T1000 (cell line): ENCODE results near the gene ATCAY.
"Not testable (repeated sequence)": the region's sequence is repeated elsewhere in the genome, so short reads cannot be mapped to it uniquely, and the experiment has no call there.

ENCODE experiments used
- DNase-seq: peaks from one replicate; lab custom pipeline; 2025; ENCODE audit warnings: mixed read lengths; lab: John Stamatoyannopoulos, UW

Gene ATCAY

GRCh38 chr19:3902317-3902973 lies 22.0 kb downstream of the ATCAY start:
- DNase-seq = no peak

GRCh38 chr19:3904233-3904632 lies 23.7 kb downstream of the ATCAY start:
- no peak for DNase-seq

DNA sequence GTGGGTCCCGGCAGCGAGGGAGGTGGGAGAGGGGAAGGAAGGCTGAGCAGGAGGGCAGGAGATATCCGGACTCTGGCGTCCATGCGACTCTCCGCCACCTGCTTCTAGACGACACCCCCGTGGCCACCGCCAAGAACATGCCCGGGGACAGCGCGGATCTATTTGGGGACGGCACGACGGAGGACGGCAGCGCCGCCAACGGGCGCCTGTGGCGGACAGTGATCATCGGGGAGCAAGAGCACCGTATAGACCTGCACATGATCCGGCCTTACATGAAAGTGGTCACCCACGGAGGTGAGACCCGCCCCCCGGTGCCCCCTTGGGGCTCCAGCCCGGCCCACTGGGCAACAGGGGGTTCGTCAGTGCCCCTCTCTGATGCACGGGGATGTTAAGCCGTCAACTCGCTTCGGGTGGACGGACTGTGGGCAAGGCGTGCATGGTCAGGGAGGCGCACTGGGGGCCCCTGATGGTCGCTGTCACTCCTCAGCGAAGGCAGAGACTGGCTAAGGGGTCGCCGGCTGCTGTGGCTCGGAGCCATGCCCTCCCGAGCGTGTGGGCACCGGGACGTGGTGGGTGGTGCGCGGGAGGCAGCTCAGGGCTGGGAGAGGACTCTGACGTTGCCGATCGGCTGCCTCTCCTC lies 27.3 kb downstream of the ATCAY start:
- DNase-seq = no peak

GRCh38 chr19:3908266-3909054 lies 28.0 kb downstream of the ATCAY start:
- DNase-seq = no peak

- DNase-seq = no peak
These were observed 29.6 kb downstream of the ATCAY start for GRCh38 chr19:3910105-3910504.

GRCh38 chr19:3914199-3914598 lies 33.7 kb downstream of the ATCAY start:
- DNase-seq = no peak

DNA sequence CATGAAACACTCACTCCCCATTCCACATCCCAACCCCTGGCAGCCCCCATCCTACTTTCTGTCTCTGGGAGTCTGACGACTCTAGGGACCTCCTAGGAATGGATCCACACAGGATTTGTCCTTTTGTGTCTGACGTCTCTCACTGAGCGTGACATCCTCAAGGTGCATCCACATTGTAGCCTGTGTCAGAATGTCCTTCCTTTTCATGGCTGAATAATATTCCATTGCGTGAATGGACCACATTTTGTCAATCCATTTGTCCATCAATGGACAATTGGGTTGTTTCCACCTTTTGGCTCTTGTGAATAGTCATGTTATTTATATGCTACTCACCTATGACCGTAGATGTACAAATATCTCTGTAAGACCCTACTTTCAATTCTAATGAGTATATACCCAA lies 35.5 kb downstream of the ATCAY start:
- DNase-seq = no peak

DNA sequence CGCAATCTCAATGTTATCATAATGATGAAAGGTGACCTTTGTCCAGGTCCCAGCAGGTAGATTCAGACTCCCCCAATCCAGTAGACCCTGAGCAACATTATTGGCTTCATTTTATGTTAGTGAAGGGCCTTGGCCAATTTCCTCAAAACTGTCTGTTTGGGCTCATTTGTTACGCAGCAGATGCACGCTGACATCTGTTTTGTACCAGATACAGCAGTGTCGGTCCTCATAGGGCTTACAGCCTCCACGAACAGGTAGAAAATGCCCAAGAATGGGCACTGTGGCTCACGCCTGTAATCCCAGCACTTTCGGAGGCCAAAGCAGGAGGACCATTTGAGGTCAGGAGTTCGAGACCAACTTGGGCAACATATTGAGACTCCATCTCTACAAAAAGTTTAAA lies 39.3 kb downstream of the ATCAY start:
- DNase-seq = no peak

DNA sequence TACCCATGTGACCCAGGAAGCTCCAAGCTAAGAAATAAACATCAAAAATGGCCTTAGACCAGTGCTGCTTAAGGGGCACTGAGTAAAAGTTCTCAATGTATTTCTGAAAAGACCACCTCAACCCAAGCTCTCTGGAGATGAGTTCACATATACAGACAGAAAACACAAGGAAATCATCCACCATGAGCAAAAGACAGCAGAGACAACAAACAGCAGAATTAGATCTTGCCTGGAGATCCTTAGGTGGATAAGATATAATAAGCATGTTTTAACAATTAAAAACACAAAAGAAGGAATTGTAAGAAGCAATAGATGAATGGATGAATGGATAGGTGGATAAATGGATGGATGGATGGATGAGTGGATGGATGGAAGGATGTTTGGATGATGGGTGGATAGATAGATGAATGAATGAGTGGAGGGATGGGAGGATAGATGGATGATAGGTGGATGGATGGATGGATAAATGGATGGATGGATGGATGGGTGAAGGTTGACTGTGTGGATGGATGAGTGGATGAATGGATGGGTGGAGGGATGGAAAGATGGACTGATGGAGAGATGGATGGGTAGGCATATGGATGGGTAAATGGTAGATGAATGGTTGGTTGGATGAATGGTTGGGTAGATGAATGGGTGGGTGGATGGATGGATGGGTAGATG lies 42.7 kb downstream of the ATCAY start:
- no peak for DNase-seq

GRCh38 chr19:3923912-3924311 lies 43.4 kb downstream of the ATCAY start:
- no peak for DNase-seq

- DNase-seq = no peak
These were observed 50.6 kb downstream of the ATCAY start for GRCh38 chr19:3931041-3931440.

GRCh38 chr19:3932931-3933810 lies 52.7 kb downstream of the ATCAY start, which contains the start of gene NMRK2:
TSS of gene NMRK2 (plus strand) at chr19:3933069. CDS start at chr19:3933672, 603 bp downstream.
- no peak for DNase-seq

- no peak for DNase-seq
These were observed 56.3 kb downstream of the ATCAY start for GRCh38 chr19:3936506-3937442.

- DNase-seq = not testable (repeated sequence)
These were observed 57.9 kb downstream of the ATCAY start for GRCh38 chr19:3938300-3938950.

DNA sequence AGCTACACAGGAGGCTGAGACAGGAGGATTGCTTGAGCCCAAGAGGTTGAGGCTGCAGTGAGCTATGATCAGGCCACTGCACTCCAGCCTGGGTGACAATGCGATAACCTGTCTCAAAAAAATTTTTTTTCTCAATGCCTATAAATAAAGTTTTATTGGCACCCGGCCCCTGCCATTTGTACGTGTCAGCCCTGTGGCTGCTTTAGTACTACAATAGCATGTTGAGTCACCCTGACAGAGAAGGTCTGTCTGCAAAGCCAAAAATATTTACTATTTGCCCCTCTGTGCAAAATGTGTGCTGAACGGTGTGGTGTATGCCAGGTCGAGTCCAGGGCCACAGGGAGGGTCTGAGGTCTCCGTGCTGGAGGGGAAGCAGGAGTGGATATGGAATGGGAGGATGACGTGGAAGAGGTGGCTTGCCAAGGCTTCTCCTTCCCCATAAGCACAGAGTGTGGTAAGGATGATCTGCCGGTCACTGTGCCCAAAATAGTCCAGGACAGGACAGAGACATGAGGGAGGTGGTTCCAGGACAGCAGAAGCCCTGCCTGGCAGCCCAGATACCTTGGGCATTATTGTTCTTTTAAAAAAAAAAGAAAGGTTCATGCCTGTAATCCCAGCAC lies 62.4 kb downstream of the ATCAY start:
- DNase-seq = no peak

- DNase-seq = no peak
These were observed 63.7 kb downstream of the ATCAY start for GRCh38 chr19:3944018-3944721.

- DNase-seq = no peak
These were observed 65.4 kb downstream of the ATCAY start for GRCh38 chr19:3945838-3946237.

DNA sequence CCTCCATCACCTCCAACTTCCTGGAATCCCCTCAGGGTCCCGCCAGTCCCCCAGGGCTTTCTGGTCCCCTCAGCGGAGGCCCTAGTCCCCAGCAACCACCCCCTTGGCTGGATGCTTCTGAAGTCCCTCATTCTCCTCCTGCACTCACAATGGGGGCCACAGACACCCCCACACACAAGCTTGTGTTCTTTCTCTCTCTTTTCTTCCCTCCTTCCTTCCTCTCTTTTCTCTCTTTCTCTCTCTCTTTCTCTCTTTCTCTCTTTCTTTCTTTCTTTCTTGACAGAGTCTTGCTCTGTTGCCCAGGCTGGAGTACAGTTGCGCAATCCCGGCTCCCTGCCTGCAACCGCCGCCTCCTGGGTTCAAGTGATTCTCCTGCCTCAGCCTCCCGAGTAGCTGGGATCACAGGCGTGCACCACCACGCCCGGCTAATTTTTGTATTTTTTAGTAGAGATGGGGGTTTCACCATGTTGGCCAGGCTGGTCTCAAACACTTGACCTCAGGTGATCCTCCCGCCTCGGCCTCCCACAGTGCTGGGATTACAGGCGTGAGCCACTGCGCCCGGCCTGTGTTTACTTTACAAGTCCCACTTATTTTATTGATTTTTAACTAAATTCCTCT lies 66.9 kb downstream of the ATCAY start:
- DNase-seq = not testable (repeated sequence)
